Stimulated activated CD8-positive, alpha-beta memory T cell treated with anti-CD3 and anti-CD28 coated beads, Interleukin-12 subunit alpha, Interleukin-12 subunit beta, amount 100 ng/mL, for 24 hours (primary cell): ENCODE measurements around the gene EPC1.
A peak's percentile ranks its signal among the peaks of the same experiment; 100 is the strongest.
"Not testable (repeated sequence)": the region's sequence is repeated elsewhere in the genome, so short reads cannot be mapped to it uniquely, and the experiment has no call there.

Source experiments
- DNase-seq: peaks from one replicate; pipeline ENCODE4 v3.0.0-alpha.2; 2020; ENCODE audit errors: extremely low read depth

The EPC1 gene

DNA sequence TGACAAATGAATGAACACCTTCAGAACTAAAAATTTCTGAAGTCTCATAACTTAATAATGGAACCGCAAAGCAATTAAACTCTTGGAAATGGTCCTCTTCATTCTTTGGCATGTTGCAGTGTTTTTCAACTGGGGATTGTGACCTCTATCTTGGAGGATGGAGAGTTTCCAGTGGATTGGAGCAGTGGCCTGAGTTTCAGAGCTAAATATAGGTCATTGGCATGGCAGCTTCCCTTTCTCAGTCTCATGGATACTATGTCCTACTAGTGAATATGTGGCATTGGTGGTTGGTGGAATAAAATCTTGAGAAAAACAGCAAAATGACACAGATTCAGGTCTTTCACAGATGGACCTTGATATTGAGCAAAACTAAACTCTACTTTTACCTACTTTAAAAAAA is 24.1 kb upstream of the EPC1 start:
- DNase-seq: no peak

DNA sequence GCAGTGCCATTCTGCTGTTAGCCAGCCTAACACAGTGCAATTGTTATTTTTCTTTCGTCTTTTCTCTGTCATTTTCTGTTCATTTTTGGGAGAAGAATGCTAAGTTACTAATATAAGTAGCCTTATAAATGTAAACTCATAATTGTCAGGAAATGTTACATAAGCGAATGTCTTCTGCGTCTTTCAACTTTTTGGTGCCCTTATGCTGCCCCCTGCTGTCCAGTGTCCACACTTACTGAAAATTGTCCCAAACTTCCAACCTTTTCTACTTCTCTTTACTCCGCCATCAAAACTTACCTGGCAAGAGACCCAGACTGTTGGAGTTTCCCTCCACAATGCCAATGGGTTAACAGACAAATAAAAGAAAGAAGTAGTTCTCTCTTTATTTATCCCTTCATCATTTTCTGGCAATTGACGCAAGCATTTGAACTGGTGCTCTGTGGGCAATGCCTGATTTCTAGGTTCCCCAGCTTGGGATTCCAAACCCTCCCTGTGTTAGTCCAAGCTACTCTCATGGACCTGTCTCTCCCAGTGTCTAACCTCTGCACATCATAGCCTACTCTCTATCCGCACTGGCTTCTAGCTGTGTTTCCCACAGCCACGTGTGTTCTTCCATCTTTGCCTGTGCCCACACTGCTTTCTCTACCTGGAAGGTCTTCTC is 21.0 kb upstream of the EPC1 start:
- peak; percentile 27 for DNase-seq

DNA sequence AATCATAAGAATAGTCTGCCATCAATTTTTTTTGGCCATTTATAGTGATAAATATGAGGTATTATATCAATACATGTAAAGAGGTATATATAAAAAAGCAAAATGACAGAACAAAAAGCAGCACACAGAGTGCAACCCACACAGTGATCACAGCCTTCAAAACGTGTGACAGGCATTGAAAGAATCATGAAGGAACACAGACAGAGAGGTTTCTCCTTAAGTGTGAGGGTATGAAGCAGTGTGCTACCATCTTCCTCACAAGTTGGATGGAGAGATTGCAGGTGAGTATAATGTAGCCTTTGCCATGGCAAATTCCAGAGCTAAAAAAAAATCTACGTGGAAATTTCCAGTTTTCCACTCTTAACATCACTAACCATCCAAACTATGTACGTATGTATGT is 19.6 kb upstream of the EPC1 start:
- DNase-seq: no peak

DNA sequence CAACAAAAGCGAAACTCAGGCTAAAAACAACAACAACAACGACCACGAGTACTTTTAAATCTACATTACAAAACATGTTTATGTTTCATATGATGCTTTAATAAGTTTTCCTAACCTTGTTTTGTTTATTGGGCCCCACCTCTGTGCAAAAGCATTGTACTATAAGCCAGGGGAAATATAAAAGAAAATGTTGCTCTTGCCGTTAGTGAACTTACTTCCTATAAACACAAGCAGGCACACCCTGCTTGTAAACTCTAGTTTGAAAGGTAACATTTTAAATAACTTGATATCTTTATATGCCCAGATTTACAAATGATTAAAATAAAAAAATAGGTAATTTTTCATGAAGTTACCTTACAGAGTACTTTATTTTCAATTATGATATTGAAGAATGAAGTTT is 19.2 kb upstream of the EPC1 start:
- no peak for DNase-seq

DNA sequence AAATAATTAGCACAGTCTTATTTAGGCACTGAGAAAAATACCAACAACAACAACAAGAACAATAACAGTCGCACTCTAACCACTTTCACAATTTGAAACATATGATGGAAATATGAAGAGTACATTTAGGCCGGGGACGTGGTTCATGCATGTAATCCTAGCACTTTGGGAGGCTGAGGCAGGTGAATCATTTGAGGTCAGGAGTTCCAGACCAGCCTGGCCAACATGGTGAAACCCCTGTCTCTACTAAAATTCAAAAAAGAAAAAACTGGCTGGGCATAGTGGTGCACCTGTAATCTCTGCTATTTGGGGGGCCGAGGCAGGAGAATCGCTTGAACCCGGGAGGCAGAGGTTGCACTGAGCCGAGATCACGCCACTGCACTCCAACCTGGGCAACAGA is 18.4 kb upstream of the EPC1 start:
- not testable (repeated sequence) for DNase-seq

DNA sequence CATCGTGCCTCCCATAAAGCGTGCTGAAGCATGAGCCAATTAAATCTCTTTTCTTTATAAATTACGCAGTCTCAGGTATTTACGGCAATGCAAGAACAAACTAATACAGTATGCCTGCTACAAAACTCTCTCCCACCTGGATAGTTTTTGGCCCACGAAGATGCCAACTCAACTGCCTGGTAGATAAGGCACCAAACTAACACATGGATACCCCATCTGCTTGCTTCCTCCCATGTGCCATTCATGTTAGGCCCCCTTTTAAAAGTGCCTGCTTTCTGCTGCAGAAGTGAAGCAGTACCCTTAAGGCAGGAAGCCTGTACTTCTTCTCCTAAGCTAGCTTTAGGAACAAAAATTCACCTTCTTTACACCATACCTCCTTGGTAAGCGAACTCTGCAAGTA is 15.6 kb upstream of the EPC1 start:
- DNase-seq: no peak

DNA sequence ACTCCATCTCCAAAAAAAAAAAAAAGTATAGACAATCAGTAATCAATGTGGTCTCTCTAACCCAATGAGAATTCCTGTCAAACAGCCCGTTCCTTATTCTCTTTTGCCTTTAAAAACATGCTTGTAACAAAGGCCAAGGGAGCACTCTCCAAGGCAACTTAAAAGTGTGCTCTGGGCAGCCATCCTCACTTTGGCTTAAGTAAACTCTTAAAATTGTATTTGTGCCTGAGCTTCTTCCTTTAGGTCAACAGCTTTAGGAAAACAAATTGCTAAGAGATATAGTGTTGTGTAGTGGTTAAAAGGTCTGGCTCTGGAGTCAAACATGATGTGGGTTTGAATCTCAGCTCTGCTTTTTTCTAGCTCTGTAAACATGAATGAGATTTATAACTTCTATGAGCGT is 13.9 kb upstream of the EPC1 start:
- no peak for DNase-seq

DNA sequence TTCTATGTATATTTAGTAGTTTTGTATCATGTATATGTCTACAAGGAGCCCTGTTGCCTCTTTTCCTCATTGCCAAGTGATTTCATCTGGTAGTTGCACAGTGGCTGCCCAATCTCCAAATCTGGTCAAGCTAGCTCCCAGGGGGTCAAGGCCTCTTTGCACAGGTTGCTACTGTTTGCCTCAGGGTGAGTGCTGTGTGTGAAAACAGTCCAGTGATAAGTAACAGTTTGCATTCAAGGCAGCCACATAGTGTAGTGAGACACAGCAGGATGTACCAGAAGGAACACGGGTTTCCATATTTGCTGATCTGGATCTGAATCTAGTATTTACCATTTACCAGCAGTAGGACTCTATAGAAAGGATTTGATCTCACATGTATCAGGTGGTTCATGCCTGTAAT is 13.3 kb upstream of the EPC1 start:
- no peak for DNase-seq

DNA sequence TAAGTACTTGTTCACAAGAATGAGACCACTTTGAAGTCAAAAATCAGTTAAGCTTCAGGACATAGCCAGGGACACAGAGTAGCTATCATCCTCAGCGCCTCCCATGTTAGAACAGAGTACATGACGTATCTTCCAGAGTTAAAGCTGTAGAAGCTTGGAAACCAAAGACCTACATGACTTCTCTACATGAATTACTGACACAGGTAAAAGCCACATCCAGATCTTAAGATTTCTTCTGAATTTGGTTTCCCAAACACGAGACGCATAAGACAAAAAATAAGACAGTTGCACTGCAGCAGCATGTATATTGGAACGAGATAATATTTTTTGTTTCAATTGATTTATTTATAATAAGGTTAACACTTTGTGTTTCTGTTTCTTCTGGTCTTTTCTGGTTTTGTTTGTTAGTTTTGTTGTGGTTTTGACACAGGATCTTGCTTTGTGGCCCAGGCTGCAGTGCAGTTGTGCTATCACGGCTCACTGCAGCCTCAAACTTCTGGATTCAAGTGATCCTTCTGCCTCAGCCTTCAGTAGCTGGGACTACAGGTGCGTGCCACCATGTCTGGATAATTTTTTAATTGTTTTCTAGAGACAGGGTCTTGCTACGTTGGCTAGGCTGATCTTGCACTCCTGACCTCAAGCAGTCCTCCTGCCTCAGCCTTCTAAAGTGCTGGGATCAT is 10.2 kb upstream of the EPC1 start:
- DNase-seq: no peak

DNA sequence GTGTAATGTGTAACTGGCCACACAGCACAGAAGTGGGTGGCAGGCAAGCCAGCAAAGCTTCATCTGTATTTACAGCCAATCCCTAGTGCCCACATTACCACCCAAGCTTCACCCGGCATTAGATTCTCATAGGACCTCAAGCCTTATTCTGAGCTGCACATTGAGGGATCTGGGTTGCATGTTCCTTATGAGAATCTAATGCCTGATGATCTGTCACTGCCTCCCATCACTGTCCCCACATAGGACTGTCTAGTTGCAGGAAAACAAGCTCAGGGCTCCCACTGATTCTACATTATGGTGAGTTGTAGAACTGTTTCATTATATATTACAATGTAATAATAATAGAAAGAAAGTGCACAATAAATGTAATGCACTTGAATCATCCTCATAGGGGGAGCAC is 7.7 kb upstream of the EPC1 start:
- DNase-seq: not testable (repeated sequence)

DNA sequence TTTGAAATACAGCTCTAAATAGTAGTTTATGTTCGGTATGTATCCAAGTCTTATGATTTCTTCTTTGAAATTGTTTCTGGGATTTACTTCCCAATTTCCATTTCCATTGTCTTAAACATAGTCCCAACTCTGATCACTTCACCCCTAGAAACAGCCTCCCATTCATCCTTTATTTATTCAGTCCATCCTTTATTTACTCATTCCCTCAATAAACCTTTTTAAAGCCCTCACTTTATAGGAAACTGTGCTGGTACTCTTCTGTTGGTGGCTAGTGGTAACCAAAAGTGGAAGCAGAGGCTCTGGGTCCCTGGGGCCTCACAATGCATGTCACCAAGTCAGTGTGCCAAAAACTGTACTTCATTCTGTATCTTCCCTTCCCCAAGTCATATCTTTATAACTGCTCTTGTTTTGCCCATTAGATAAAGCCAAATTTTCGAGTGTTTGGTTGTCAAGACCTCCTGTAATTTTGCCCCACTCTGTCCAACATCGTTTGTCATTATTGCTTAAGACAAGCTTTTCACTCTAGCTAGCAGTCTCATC is 3.9 kb upstream of the EPC1 start:
- DNase-seq: no peak

DNA sequence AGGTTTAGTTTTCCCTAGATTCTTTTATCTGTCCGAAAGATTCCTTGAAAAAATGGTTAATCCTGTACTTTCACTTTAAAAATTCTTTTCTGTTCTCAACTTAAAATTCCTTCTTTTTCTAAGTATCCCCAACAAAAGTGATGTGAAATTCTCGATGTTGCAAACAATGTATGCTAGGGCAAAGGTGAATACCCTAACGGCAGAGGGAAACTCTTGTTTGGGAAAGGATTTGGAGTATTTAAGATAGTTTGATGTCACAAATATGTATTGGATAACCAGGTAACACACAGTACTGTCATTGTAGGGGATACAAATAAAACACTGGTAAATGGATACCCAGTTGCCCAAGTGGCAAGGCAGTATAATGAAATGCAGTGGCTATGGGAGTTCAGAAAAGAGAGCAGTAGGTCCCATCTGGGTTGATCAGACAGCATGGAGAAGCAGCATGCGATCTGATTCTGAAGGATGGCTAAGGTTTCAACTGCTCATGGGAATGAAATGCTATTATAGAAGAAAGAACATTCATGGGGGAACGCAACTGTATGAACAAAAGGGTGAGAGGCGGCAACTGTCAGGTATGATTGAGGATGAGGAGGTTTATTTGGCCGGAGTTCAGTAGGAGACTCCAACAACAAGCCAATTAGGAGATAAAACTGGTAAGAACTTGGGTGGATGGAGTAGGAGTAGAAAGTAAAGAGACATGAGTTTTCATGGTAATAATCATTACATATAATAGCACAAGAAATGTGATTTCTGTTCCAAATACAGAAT is 3.2 kb upstream of the EPC1 start:
- DNase-seq: no peak

DNA sequence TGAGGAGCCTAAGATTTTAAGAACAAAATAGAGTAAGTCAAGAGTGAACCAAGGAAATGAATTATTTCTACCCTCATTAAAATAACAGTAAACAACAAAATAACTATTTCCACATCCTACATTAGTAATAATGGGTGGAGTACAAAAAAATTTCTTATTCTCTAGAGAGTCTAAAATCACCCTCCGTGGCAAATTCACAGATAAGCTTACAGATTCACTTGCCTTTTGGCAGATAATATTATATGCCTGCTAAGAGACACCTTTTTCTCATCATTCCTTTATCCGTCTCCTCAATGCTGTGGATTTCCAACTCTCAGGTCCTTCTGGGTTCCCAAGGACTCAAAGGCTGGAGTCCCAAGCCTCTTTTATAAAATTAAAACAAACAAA is 2.2 kb upstream of the EPC1 start:
- no peak for DNase-seq

DNA sequence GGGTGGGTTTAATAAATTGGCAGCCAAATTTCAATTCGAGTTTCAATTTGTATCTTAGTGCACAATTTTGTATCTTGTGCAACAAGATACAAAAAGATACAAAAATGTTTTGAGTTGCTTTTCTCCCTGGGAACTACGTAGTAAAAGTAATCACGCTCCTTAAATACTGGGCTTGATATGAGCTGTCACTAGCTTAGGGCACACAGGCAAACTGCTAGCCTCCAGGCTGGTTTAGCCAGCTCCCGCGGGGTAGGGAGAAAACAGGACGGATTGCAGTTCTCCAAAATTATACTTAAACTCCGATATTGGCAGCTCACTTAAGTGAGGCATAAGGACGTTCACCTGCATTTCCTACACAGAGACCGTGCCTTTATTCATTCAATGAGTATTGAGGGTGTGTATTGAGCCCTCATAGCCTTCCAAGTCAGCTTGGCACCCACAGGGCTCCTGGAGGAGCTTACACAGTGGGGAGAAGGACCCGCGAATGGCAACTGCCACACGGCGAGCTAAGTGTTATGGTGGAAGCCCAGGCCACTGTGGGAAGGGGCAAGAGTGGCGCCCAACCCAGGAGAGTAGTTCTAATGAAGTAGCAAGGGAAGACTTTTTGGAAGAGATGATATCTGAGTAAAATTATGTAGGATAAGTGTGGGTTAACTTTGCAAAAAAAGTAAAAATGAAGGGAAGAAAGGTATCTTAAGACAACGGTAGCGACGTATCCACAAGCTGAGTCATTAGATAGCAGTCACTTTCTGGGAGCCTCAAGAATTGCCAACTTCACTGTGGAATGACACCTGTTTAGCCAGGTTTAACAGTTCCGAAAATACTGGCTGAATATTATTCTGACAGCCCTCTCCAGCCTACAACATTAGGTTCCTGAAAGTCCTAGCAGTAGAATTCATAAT is 1.6 kb upstream of the EPC1 start:
- no peak for DNase-seq

DNA sequence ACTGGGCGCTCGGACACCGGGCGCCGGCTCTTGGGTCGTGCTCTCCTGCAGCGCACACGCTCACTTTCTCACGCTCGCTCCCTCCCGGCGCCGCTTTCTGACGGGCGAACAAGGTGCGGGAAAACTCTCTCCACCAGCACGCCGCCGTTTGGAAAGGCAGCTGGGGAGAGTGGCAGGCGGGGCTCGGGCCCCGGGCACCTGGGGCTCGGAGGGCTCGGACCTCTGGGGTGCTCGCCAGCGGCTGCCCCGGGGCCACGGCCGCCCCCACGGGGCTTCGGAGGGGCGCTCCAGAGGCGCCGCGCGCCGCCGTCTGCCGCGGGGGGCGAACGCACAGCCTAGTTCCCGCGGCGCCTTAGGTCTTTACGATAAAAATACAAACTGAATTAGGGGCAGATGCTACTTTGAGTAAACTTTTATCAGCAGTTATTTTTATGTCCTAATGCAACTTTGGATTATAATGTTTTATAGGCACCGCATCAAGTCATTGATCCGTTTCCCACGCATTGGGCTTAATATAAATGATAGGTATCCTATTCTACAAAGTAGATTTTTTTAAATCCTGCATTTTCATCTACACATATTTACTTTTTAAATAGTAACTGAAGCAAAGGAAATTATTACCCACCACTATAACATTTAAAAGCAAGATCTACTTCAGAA is 535 bp upstream of the EPC1 start:
- no peak for DNase-seq

DNA sequence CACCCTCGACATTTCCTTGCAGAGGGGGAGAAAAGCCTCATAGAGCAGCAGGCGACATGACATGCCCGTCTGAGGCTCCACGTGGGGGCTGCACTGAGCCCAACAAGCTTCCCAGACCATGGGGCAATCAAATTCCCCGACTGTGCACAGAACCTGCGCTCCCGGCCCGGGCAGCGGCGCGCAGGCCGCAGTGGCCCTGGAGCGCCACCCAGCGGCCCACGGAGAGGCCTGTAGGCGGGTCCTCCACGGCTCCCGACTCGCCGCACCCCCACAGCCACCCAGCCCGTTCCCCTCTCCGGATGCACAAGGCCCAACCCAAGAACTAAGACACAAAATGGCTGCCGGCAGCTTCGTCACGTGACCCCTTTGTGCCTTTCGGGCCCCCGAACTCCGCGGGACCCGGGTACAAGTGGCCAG is 816 bp downstream of the EPC1 start:
- peak; percentile 92 for DNase-seq

DNA sequence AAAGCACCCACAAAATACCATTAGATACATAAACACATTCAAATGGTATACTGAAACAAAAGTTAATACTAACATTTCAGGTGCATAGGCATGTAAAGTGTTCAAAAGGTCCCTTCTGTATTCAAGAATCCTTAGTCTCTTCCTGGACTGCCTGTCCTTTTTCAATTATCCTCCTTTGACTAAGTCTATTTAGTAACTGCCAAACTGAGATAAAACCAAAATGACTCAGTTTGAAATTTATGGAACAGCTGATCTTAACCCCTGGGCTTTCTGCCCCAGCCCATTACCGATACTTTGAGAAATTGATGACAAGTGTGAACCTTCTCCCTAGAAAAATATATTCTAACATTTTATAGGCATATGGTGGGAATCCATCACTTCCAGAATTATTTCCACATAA is 5.4 kb downstream of the EPC1 start:
- no peak for DNase-seq

DNA sequence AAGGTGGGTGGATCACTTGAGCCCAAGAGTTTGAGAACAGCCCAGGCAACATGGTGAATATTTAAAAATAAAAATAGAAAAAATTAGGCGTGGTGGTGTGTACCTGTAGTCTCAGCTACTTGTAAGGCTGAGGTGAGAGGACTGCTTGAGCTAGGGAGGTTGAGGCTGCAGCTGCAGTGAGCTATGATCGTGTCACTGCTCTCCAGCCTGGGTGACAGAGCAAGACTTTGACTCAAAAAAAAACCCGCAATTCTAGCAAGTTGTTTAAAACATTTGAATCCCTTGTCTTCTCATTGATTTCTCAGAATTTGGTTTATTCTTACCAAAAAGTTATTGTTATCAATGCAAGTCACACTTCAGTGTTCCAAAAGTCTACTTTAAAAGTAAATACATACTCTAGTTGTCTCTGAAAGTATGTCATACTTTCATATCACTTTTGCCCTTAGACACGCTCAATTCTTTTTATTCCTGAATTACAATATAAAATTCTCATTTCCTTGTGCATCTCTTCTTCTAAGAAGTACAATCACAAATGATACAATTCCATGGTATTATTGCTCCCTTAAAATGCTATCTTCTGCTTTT is 6.3 kb downstream of the EPC1 start:
- DNase-seq: no peak

DNA sequence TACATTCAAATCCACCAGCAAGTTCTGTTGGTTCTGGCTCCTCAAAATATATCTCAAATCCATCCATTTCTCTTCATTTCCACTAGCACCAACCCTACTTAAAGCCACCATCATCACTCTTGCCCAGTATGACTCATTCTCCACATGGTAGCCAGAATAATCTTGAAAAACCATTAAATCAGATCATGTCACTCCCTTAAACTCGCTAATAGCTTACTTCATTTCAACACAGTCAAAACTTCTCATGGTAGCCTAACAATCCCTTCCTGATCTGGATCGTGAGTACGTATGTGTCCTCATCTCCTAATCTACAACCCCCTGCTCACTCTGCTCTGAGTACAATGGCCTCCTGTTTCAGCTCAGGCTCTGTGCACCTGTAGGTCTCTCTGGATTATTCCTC is 8.7 kb downstream of the EPC1 start:
- no peak for DNase-seq

DNA sequence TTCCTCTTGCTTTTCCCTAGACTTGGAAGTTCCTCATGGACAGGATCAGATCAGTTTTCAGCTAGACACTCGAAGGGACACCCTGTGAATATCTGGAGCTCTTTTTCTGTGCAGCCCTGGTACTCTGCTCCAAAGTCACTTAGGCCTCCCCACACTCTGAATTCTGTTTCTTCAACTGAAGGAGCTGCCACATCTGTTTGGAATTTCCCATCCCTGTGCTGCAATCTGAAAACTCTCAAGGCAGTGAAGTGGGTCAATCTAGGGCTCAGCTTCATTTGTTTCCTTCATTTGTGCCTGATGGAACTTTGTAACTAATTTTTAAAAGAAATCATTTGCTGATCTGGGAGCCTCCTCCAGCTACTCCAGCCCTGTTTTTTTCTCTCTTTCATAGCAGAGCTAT is 9.6 kb downstream of the EPC1 start:
- no peak for DNase-seq

DNA sequence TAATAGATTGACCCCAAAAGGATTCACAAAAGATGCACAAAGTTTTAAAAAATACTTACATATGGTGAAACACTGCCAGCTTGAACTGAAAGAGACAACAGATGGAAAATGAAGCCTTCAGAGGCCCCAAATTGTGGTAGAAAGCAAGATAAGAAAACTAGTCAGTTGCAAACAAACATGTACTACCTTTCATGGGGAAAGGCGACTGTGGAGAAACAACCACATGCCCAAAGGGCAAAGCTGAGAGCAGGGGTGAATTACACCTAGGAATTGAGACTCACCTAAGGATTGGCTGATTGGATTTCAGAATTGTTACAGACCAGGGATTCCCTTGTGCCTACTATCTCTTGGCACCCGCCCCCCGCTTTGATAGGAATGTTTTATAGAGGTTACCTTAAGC is 13.1 kb downstream of the EPC1 start:
- DNase-seq: no peak
